IPS DF 6.9 (cell line): ENCODE results near the gene C12orf76.
"Not testable (repeated sequence)": the region's sequence is repeated elsewhere in the genome, so short reads cannot be mapped to it uniquely, and the experiment has no call there.

Experiments used
- DNase-seq: peaks from one replicate; pipeline ENCODE4 v3.0.0-alpha.2; 2013; ENCODE audit warnings: low read depth, low spot score
- H3K27ac ChIP-seq: one replicate; pipeline ENCODE4 v1.5.1; 2013; ENCODE audit warnings: low read length, control low read depth
- H3K27me3 ChIP-seq: 2 replicates; pipeline ENCODE4 v1.6.1; 2013; ENCODE audit warnings: mild to moderate bottlenecking, low read length; ENCODE audit not compliant: control insufficient read depth, insufficient read depth
- H3K36me3 ChIP-seq: 2 replicates; pipeline ENCODE4 v1.6.1; 2013; ENCODE audit warnings: low read length; ENCODE audit not compliant: control insufficient read depth, insufficient read depth
- H3K4me1 ChIP-seq: 2 replicates; pipeline ENCODE4 v1.6.1; 2013; ENCODE audit warnings: low read length; ENCODE audit not compliant: control insufficient read depth, insufficient read depth
- H3K4me3 ChIP-seq: 2 replicates; pipeline ENCODE4 v1.5.1; 2013; ENCODE audit warnings: mild to moderate bottlenecking, low read length
- H3K9me3 ChIP-seq: 2 replicates; pipeline ENCODE4 v1.6.1; 2013; ENCODE audit warnings: low read length, inconsistent platforms; ENCODE audit not compliant: control insufficient read depth, insufficient read depth
- WGBS: extraction: QIAGEN DNeasy Blood & Tissue Kit; methylation state at CpG from one replicate; pipeline ENCODE4 v1.1.7; 2013; ENCODE audit warnings: mixed read lengths, missing lambda C conversion rate; ENCODE audit not compliant: insufficient read length, insufficient coverage; 5-methylcytosine and 5-hydroxymethylcytosine counted together

Gene C12orf76

GRCh38 chr12:110062241-110062640 is 13.9 kb upstream of the C12orf76 start:
- peaks cover 2% of the 10 kb centered on the region; the same call in 1 of the 2 replicates for H3K4me1 ChIP-seq
- no peaks in the 10 kb centered on the region for H3K27me3 ChIP-seq
- H3K9me3 ChIP-seq, result no peaks in the 10 kb centered on the region
- no peak for DNase-seq
- no peak overlapping the region for H3K4me3 ChIP-seq
- H3K27ac ChIP-seq, result no peak overlapping the region
- 100% methylated on average over 1 of the region's 2 CpGs for WGBS
- H3K36me3 ChIP-seq, result no peaks in the 10 kb centered on the region

- H3K27me3 ChIP-seq, result no peaks in the 10 kb centered on the region
- WGBS, result no CpG with 5 or more reads among the region's 2 CpGs
- H3K27ac ChIP-seq, result no peak overlapping the region
- no peak for DNase-seq
- H3K36me3 ChIP-seq, result no peaks in the 10 kb centered on the region
- peaks cover 2% of the 10 kb centered on the region; the same call in 1 of the 2 replicates for H3K4me1 ChIP-seq
- H3K4me3 ChIP-seq, result no peak overlapping the region
- H3K9me3 ChIP-seq, result no peaks in the 10 kb centered on the region
Observed at GRCh38 chr12:110059651-110060000, 11.3 kb upstream of the C12orf76 start.

GRCh38 chr12:110058875-110059615 is 10.7 kb upstream of the C12orf76 start:
- Histone ChIP-seq H3K27me3 (no peaks in the 10 kb centered on the region), H3K4me1 (peaks cover 2% of the 10 kb centered on the region; the same call in 1 of the 2 replicates), H3K9me3 (no peaks in the 10 kb centered on the region), H3K4me3 (no peak overlapping the region), H3K36me3 (no peaks in the 10 kb centered on the region), H3K27ac (no peak overlapping the region)
- DNase-seq, result no peak
- WGBS, result no CpG with 5 or more reads among the region's 9 CpGs

DNA sequence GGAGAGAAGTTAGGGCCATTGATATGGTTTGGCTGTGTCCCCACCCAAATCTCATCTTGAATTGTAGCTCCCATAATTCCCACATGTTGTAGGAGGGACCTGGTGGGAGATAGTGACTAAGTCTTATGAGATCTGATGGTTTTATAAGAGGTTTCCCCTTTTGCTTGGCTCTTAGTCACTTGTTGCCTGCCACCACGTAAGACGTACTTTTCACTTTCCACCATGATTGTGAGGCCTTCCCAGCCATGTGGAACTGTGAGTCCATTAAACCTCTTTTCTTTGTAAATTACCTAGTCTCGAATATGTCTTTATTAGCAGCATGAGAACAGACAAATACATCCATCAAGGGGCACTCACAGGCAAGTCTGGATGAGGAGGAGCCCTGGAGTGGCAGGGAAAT is 8.3 kb upstream of the C12orf76 start:
- no CpG with 5 or more reads among the region's 3 CpGs for WGBS
- H3K9me3 ChIP-seq, H3K27ac ChIP-seq, H3K36me3 ChIP-seq, H3K4me3 ChIP-seq, DNase-seq, H3K4me1 ChIP-seq, H3K27me3 ChIP-seq: not testable (repeated sequence)

GRCh38 chr12:110055375-110056352 is 7.3 kb upstream of the C12orf76 start:
- not testable (repeated sequence) for H3K36me3 ChIP-seq, H3K9me3 ChIP-seq, DNase-seq, H3K27me3 ChIP-seq, H3K27ac ChIP-seq, H3K4me1 ChIP-seq, H3K4me3 ChIP-seq
- WGBS, result no CpG with 5 or more reads among the region's 11 CpGs

DNA sequence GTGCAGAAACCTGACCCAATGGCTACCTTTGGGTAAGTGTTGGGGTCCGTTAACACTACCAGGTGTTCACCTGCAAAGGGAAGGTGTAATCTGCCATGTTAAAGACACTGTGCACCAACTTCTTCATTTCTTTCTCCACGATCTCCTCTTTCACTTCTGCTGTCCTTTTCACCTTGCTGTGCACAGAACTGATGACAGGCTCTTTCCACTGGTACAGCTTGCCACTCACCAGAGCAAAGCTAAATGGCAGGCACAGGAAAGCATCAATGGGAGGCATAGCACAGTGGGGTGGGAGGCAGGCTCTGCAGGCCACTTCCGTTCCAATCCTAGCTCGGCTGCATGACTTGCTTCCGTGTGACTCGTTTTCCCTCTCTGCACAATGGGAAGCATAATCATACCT is 2.6 kb upstream of the C12orf76 start:
- DNase-seq, result no peak
- H3K27me3 ChIP-seq, result no peaks in the 10 kb centered on the region
- H3K9me3 ChIP-seq, result no peaks in the 10 kb centered on the region
- no peak overlapping the region for H3K27ac ChIP-seq
- H3K4me3 ChIP-seq, result no peak overlapping the region
- no CpG with 5 or more reads among the region's 6 CpGs for WGBS
- H3K36me3 ChIP-seq, result no peaks in the 10 kb centered on the region
- H3K4me1 ChIP-seq, result no peaks in the 10 kb centered on the region

DNA sequence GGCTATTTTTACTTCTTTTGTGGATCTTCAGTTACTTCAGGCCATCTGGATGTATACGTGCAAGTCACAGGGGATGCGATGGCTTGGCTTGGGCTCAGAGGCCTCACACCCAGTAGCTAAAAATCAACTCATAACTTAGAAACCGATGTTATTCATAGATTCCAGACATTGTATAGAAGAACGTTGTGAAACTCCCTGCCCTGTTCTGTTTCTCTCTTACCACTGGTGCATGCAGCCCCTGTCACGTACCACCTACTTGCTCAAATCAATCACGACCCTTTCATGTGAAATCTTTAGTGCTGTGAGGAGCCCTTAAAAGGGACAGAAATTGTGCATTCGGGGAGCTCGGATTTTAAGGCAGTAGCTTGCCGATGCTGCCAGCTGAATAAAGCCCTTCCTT is 1.3 kb upstream of the C12orf76 start:
- H3K27me3 ChIP-seq, H3K4me1 ChIP-seq, H3K27ac ChIP-seq, DNase-seq, H3K4me3 ChIP-seq, H3K9me3 ChIP-seq, H3K36me3 ChIP-seq: not testable (repeated sequence)
- no CpG with 5 or more reads among the region's 9 CpGs for WGBS

GRCh38 chr12:110049034-110049433 is 712 bp upstream of the C12orf76 start:
- H3K27ac ChIP-seq, H3K4me3 ChIP-seq, H3K9me3 ChIP-seq, H3K4me1 ChIP-seq, DNase-seq, H3K36me3 ChIP-seq, H3K27me3 ChIP-seq: not testable (repeated sequence)
- WGBS, result 100% methylated on average over 1 of the region's 11 CpGs

DNA sequence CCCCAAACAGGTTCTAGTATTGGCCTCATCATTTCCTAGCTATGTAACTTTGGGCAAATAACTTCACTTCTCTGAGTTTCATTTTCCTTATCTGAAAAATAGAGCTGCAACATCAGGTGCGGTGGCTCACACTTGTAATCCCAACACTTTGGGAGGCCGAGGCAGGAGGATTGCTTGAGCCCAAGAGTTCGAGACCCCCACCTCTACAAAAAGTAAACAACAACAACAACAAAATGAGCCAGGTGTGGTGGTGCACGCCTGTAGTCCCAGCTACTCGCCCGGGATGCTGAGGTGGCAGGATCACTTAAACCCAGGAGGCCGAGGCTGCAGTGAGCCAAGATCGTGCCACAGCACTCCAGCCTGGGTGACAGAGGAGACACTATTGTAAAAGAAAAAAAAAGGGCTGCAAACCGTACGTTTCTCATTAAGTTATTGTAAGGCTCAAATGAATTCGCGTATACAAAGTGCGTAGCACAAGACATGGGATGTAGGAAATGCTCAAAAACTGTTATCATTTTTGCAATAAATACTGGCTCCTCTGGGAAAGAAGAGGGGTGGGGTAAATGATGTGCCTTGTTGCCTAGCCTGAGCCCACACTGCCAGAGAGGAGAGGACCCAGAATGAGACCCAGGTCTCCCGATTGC is 903 bp downstream of the C12orf76 start:
- Histone ChIP-seq H3K4me1 (no peaks in the 10 kb centered on the region), H3K4me3 (peak overlapping the region; percentile 75; the same call in 1 of the 2 replicates), H3K27ac (no peak overlapping the region), H3K9me3 (no peaks in the 10 kb centered on the region), H3K27me3 (no peaks in the 10 kb centered on the region), H3K36me3 (no peaks in the 10 kb centered on the region)
- no CpG with 5 or more reads among the region's 14 CpGs for WGBS
- DNase-seq, result no peak

- no CpG with 5 or more reads among the region's 8 CpGs for WGBS
- Histone ChIP-seq H3K36me3 (peaks cover 2% of the 10 kb centered on the region; the same call in 1 of the 2 replicates), H3K9me3 (no peaks in the 10 kb centered on the region), H3K27ac (no peak overlapping the region), H3K27me3 (no peaks in the 10 kb centered on the region), H3K4me1 (no peaks in the 10 kb centered on the region), H3K4me3 (no peak overlapping the region)
- no peak for DNase-seq
Observed at GRCh38 chr12:110046451-110047187, 1.7 kb downstream of the C12orf76 start.
